Measurements from ENCODE around the gene URM1. TPM values are rescaled to one million over a fixed set of nuclear protein-coding genes. Genes with fewer than 3 reads are reported as not detected.

URM1 gene
- total RNA-seq, 1 experiment from 2014 or later: 45.4 TPM

DNA sequence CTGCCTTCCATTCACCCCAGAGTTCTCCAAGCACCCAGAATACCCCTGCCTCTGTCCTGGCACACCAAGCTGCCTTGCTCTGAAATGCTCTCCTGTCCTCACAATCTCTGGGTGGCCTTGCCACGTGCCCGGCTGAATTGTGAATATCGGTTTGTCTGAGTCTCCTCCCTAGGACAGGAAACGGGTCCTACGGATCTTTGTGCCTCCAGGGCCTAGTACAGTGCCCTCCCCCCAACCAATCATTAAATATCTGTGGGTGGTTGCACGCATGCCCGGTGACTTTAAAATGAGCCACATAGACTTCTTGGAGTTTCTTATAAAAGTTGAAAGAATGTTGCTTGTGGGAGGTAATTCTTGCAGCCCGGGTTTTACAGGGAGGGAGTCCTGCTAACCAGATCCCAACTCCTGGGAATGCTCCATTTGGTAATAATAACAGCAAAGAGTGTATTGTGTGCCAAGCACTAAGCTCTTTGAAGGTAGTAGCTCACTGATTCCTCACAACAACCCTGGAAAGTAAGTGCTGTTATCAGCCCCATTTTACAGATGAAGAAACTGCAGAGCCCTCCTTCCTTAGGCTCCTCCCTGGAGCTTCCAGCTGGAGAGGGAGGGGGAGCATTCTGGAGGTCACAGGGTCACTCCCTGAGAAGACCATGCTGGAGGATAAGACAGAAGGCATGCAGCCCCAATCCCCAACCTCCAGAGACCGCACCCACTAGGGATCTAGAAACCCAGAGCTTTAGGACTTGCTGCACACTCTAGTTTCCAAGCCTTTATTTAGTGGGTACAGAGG is 23.4 kb downstream of the URM1 start:
- no peak overlapping the region for H3K27ac ChIP-seq (ENCODE audit: low read length)
- no peak for DNase-seq (ENCODE audit: low read depth, low spot score)
- H3K4me3 ChIP-seq (ENCODE audit: low read depth in 2 of 2, low read length in 2 of 2): no peak overlapping the region
- no peak for ATAC-seq
- H3K4me1 ChIP-seq (ENCODE audit: control insufficient read depth, insufficient read depth, low read length): no peaks in the 10 kb centered on the region
- ChIA-PET POLR2A (no interaction called here), CTCF (no interaction called here)
- no peaks in the 10 kb centered on the region for H3K27me3 ChIP-seq (ENCODE audit: control insufficient read depth, insufficient read depth, low read length)
- intact Hi-C loops (cut with micrococcal nuclease; ENCODE audit: unreplicated experiment): no loop called here
- TF ChIP-seq SIN3A (IDR thresholded peaks at IDR 0.05; ENCODE audit: borderline replicate concordance, insufficient read depth, low read depth, low read length) (no peak), TCF7L2 (IDR thresholded peaks at IDR 0.05; ENCODE audit: low read depth, low read length) (no peak), POLR2AphosphoS5 (IDR thresholded peaks at IDR 0.05; ENCODE audit: low read depth, low read length) (no peak)
- TF ChIP-seq, protein P1, sequence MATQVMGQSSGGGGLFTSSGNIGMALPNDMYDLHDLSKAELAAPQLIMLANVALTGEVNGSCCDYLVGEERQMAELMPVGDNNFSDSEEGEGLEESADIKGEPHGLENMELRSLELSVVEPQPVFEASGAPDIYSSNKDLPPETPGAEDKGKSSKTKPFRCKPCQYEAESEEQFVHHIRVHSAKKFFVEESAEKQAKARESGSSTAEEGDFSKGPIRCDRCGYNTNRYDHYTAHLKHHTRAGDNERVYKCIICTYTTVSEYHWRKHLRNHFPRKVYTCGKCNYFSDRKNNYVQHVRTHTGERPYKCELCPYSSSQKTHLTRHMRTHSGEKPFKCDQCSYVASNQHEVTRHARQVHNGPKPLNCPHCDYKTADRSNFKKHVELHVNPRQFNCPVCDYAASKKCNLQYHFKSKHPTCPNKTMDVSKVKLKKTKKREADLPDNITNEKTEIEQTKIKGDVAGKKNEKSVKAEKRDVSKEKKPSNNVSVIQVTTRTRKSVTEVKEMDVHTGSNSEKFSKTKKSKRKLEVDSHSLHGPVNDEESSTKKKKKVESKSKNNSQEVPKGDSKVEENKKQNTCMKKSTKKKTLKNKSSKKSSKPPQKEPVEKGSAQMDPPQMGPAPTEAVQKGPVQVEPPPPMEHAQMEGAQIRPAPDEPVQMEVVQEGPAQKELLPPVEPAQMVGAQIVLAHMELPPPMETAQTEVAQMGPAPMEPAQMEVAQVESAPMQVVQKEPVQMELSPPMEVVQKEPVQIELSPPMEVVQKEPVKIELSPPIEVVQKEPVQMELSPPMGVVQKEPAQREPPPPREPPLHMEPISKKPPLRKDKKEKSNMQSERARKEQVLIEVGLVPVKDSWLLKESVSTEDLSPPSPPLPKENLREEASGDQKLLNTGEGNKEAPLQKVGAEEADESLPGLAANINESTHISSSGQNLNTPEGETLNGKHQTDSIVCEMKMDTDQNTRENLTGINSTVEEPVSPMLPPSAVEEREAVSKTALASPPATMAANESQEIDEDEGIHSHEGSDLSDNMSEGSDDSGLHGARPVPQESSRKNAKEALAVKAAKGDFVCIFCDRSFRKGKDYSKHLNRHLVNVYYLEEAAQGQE (IDR thresholded peaks at IDR 0.05; ENCODE audit: insufficient read depth in 1 of 2, low read depth in 2 of 2, low read length in 1 of 2): no peak
- TF ChIP-seq, protein P2, sequence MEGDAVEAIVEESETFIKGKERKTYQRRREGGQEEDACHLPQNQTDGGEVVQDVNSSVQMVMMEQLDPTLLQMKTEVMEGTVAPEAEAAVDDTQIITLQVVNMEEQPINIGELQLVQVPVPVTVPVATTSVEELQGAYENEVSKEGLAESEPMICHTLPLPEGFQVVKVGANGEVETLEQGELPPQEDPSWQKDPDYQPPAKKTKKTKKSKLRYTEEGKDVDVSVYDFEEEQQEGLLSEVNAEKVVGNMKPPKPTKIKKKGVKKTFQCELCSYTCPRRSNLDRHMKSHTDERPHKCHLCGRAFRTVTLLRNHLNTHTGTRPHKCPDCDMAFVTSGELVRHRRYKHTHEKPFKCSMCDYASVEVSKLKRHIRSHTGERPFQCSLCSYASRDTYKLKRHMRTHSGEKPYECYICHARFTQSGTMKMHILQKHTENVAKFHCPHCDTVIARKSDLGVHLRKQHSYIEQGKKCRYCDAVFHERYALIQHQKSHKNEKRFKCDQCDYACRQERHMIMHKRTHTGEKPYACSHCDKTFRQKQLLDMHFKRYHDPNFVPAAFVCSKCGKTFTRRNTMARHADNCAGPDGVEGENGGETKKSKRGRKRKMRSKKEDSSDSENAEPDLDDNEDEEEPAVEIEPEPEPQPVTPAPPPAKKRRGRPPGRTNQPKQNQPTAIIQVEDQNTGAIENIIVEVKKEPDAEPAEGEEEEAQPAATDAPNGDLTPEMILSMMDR (IDR thresholded peaks at IDR 0.05): no peak
- no peaks in the 10 kb centered on the region for H3K9me3 ChIP-seq (ENCODE audit: control insufficient read depth, insufficient read depth, low read depth, low read length)
- BruUV-seq (replicated peaks): no TSS peak
- in situ Hi-C loops (cut with HindIII; ENCODE audit: low pct_unique_long_range_greater_than_20kb, low sequenced_read_pairs): no loop called here
- H3K36me3 ChIP-seq (ENCODE audit: control insufficient read depth, insufficient read depth, low read length): no peaks in the 10 kb centered on the region

DNA sequence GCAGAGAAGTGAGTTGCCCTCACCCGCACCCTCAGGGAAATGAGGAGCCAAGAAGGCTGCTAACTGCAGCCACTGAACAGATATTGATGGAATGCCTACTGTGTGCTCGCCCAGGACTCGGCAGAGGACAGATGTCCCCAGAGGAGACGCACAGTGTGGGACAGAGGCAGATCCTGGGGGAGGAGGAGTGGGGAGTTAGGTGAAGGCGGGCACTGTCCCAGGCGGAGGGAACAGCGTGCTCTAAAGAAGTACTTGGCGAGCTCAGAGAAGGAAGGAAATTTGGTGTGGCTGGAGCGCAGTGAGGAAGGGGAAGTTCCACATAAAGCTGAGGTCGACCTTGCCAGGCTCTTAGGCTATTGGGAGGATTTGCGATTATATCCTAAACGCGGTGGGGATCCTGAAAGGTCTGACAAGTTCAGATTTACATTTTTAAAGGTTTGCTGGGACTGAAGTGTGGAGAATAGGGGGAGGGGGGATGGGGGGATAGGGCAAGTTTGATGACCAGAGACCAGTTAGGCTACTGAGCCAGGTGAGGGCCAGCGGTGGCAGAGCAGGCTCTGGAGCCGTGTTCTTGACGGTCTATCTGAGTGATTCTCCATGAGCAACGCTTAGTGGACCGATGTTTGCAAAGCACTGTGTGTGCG is 25.9 kb downstream of the URM1 start:
- H3K27me3 ChIP-seq (ENCODE audit: control insufficient read depth, insufficient read depth, low read length): no peaks in the 10 kb centered on the region
- no peaks in the 10 kb centered on the region for H3K4me1 ChIP-seq (ENCODE audit: control insufficient read depth, insufficient read depth, low read length)
- ChIA-PET CTCF (no interaction called here), POLR2A (interaction anchor here (0.6 kb wide), 2 partner anchors 11 to 13 kb away, joined by 4 to 12 read pairs; no protein-coding TSS in a partner anchor)
- ATAC-seq (peak; percentile 53; the same call in 1 of the 2 replicates), DNase-seq (ENCODE audit: low read depth, low spot score) (no peak)
- TF ChIP-seq TCF7L2 (IDR thresholded peaks at IDR 0.05; ENCODE audit: low read depth, low read length) (no peak), POLR2AphosphoS5 (IDR thresholded peaks at IDR 0.05; ENCODE audit: low read depth, low read length) (no peak), SIN3A (IDR thresholded peaks at IDR 0.05; ENCODE audit: borderline replicate concordance, insufficient read depth, low read depth, low read length) (no peak)
- TF ChIP-seq, protein P2 (IDR thresholded peaks at IDR 0.05): no peak
- TF ChIP-seq, protein P1 (IDR thresholded peaks at IDR 0.05; ENCODE audit: insufficient read depth in 1 of 2, low read depth in 2 of 2, low read length in 1 of 2): no peak
- no TSS peak for BruUV-seq (replicated peaks)
- H3K36me3 ChIP-seq (ENCODE audit: control insufficient read depth, insufficient read depth, low read length): no peaks in the 10 kb centered on the region
- intact Hi-C loops (cut with micrococcal nuclease; ENCODE audit: unreplicated experiment): no loop called here
- H3K9me3 ChIP-seq (ENCODE audit: control insufficient read depth, insufficient read depth, low read depth, low read length): no peaks in the 10 kb centered on the region
- no peak overlapping the region for H3K4me3 ChIP-seq (ENCODE audit: low read depth in 2 of 2, low read length in 2 of 2)
- in situ Hi-C loops (cut with HindIII; ENCODE audit: low pct_unique_long_range_greater_than_20kb, low sequenced_read_pairs): no loop called here
- H3K27ac ChIP-seq (ENCODE audit: low read length): no peak overlapping the region

All from Panc1 (cell line).